HG03064 (cell line): ENCODE results near the gene NOTUM.
"Not testable (repeated sequence)": the region's sequence is repeated elsewhere in the genome, so short reads cannot be mapped to it uniquely, and the experiment has no call there.

Source experiments
- ATAC-seq: cut with Tn5 transposase; IDR thresholded peaks from one replicate; pipeline ENCODE4 v1.9.1; 2021; ENCODE audit warnings: low read depth; ENCODE audit not compliant: unreplicated experiment

The NOTUM gene

DNA sequence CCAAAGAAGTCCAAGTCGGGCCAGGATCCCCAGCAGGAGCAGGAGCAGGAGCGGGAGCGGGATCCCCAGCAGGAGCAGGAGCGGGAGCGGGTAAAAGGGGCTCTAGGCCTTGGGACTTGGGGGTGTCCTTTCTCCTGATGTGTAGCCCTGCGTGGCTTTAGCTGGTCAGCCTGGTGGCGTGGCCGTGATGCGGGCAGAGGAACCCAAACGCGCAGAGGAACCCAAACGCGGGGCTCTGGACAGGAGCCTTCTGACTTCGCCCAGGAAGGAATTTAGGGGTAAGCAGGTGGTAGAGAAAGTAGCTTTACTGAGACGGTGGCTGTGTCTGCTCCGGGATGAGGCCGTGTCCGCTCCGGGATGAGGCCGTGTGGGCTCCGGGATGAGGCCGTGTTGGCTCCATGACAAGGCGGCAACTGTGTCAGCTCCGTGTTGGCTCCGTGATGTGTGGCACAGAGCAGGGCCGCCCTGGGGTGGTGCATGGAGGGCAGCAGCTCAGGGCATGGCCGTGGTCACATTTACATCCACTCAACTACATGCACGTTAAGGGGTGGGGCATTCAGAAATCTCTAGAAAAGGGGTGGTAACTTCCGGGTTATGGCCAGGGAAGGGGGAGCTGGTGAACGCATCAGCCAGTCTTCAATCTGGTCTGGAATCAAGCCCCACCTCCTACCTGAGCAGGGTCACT is 35.9 kb upstream of the NOTUM start:
- ATAC-seq: no peak

DNA sequence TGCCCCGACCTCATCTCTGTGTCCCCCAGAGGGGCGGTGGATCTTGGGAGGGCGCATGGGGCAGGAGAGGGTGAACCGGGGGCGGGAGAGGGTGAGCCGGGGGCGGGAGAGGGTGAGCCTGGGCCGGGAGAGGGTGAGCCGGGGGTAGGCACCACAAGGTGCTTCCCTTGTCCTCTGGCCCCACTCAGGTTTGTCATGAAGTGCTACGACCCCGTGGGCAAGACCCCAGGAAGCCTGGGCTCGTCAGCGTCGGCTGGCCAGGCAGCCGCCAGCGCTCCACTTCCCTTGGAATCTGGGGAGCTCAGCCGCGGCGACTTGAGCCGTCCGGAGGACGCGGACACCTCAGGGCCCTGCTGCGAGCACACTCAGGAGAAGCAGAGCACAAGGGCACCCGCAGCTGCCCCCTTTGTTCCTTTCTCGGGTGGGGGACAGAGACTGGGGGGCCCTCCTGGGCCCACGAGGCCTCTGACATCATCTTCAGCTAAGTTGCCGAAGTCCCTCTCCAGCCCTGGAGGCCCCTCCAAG is 35.3 kb upstream of the NOTUM start:
- no peak for ATAC-seq

DNA sequence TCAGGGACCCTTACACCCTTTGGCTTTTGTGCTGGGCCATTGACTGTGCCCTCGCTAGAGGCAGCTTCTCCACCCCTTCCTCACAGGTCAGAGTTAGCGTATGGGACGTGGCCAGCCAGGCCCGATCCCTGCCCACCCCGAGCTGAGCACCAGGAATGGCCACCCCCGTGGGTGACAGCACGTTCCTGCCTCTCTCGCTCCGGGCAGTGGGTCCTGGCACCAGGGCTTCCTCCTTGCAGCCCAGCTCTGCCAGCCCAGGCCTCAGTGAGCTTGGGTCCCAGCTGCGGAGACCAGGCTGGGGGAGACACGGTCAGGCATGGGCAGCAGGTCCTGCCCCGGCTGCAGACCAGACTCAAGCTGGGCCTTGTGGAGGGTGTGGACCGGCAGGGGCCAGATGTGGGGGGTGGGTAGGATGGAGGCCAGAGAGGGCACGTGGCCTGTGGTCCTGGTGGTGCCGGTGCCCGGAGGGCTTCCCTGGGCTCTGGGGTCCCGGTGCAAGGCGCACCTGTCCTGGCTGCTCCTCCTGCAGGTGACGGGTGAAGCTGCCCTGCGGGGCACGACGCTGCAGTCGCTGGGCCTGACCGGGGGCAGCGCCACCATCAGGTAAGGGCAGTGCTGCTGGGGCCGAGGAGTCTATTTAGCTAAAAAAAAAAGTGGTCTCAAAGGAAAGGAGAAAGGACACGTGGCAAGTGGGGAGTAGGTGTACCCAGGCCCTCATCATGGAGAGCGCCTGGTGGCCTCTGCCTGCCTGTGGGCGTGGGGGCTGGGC is 34.7 kb upstream of the NOTUM start:
- no peak for ATAC-seq

DNA sequence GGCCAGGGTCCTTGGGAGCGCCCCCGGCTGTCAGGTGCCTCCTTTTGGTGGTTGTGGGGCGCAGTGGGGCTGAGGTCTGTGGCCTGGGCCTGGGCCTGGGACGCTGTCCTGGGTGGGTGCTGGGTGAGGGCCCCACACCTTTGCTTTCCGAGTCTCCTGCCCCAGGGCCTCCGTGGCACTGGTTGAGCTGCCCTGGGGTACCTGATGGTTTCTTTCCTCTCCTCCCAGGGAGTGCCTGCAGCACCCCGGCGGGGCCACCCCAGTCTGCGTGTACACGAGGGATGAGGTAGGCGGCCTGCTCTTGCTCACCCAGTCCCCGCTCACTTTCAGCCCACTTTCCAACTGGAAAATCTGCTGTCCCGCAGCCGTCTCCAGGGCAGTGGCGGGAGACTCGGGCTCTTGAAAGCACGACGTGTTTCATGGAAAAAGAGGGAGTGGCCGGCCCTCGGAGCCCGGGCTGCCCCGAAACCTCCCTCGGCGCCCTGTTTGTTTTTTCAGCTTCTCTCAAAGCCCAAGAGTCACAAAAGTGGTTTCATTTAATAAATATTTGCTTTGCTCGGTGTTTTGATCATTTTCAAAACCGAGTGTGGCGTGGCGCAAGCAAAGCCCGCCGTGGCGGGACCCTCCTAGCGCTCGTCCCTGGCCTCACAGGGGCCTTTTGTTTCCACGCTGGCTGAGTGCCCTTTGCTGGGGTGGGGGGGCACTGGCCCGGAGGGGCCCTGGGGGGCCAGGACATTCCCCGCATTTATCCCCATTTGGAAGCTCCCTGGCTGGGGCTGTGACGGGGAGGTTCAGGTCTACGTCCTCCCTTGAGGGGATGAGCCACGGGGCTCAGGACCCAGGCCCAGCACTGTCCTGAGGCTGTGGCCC is 33.8 kb upstream of the NOTUM start:
- ATAC-seq: no peak

DNA sequence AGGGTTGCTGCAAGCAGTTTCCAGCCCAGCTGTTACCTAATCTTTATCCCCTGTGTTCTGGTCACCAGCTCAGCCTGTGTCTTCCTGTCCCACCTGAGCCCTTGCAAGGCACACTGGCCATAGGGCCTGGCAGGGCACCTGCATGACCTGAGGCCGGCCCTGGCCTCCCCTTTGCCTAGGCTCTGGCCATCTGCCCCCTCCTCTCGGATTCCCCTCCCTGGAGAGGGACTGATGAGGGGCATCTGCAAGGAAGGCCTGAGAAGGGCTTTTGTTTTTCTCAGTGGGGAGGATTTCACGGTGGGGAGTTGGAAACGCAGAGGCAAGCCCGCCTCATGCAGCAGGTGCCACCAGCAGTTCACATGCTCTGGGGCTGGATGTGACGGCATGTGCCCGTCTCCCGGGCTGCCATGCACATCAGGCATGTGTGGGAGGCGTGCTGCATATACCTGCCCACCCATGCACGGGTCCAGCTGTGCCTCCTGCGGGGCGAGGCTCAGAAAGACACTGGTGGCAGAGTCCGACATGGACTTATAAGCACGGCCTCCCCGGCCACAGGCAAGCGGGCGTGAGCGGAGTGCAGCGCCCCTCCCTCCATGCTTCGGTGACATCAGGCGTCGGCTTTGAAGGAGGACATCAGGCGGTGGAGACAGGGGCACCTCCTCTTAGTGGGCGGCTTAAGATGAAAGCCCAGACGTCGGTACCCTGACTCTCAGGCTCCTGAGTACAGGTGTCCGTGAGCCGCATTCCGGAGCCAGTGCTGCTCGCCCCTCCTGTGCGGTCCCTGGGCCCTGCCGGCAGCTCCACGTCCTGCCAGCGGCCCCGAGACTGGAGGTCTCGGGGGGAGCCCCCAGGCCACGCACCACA is 33.0 kb upstream of the NOTUM start:
- no peak for ATAC-seq

DNA sequence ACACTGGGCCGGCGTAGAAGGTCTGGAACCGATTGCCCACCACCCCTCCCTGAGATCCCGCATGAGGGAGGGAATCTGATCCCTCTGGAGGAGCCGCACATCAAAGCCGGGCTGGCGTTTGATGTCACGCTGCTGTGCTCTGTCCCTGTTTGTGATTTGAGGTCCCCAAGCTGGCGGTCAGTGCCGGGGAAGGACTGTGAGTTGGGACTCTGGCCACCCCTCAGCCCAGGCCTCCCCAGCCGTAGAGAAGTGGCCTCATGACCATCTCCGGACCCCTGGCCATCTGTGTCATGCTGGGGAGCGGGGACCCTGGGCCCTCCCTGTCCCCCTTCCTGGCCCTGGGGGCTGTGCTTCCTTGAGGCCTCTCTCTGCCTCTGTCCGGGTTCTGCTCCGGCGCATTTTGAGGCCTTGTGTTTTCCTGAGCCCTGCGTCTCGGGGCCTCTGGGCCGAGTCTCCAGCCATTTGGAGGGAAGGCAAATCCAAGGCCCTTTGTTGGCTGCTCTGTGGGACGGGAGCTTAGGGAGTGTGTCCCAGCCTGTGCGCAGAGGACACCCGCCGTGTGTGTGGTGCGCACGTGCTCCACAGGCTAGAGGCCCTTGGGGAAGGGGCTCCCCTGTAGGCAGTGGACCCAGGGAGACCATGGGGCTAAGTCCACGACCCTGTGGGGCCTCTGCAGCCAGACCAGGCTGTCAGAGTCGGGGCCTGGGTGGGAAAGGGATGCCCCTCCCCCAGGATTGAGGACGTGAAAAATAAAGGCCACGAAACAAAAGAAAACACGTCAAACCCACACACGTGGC is 31.5 kb upstream of the NOTUM start:
- ATAC-seq: no peak

DNA sequence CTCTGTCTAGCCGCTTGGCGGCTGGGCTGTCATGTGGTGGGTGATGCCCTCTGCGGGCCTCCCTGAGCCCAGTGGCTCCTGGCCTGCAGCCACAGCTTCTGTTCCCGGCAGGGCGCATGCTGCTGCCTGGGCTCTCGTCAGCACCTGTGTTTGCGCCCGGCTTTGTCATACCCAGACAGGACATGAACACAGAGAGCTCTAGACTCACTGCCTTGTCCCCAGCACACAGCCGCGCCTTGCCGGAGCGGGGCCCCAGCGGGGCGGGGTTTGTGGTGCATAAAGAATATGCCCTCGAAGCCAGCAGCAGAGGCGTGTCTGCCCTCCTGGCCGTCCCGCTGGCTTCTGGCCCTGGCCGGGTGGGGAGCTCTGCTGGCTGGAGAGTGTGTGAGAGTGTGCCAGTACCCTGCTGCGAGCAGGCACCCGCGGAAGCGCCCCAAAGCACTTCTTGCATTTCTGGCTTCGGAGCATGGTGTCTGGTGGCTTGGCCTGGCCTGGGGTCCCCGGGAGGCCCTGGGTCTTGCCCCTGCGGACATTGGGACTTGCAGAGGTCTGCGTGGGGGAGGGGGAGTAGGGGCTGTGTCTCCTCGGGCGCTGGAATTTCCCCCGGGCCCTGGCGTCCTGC is 30.8 kb upstream of the NOTUM start:
- no peak for ATAC-seq

DNA sequence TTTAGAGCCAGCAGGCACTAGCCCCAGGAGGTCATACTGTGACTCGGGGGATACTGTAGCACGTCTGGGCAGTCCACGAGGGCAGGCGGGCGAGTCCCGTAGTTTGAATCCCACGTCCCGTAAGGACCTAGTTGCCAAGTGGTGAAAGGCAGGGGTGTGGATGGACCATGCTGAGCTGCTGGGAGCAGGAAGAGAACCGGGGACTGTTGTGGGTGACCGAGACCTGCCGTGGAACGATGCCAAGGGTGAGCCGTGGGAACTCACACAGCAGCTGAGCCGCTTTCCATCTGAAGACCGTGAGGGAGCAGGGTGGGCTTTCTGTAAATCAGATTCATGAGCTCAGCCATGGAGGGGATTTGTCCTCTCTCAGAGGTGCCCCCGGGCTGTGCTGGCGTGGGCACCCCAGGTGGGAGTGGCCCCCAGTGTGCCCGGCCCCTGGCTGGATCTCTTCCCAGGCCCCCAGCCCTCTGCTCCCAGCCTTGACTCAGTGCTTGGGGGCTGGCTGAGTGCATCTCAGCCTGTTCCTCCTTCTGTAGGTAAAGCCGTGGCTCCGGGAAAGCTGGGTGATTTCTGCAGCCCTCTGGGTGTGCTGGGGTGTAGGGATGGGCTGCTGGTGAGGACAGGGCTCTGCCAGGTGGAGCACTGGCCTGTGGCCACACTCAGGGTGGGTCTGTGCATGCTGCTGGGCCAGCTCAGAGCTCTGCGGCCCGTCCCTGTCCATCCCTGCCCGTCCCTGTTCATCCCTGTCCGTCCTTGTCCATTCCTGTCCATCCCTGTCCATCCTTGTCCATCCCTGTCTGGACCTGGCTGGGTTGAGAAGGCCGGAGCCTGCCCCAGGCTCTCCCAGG is 30.1 kb upstream of the NOTUM start:
- no peak for ATAC-seq

DNA sequence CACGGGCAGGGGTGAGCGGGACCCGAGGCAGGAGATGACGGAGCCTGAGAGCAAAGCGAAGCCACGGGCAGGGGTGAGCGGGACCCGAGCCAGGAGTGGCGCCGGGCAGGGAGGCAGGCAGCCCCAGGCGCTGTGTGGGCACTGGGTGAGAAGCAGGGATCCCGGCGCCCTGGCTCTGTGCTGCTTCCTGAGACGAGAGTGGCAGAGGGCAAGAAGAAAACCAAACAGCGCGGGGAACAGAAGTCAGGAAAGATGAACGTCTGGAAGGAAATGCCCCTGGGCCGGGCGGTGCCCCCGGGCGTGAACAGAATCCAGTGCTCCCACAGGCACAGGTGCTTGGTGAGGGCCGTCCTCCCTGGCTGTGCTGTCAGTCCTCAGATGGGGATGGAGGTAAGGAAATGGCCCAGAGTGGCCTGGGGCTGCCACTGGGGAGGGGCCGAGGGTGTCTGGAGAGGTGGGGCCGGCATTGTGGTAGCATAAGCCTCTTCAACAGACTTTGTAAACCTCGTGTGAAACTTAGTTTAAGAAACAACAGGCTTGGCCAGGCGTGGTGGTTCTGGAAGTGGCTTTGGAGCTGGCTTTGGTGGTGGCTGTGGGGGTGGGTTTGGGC is 26.3 kb upstream of the NOTUM start:
- no peak for ATAC-seq

DNA sequence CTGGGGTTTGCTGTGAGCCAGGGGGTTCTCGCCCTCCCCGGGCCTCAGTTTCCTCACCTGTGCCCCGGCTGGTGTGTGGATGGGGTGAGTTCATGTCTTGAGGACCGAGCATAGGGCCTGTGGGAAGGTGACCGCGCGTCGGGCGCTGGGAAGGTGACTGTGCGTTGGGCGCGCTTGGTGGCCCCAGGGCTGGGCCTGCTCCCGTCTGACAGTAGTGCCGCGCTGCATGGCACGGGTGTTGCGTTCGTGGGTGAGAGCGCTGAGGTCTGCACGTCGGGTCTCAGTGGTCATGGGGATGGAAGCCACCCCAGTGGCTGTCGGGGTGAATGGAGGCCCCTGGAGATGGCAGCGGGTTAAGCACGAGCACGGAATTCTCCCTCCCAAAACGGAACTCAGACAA is 25.6 kb upstream of the NOTUM start:
- ATAC-seq: no peak

DNA sequence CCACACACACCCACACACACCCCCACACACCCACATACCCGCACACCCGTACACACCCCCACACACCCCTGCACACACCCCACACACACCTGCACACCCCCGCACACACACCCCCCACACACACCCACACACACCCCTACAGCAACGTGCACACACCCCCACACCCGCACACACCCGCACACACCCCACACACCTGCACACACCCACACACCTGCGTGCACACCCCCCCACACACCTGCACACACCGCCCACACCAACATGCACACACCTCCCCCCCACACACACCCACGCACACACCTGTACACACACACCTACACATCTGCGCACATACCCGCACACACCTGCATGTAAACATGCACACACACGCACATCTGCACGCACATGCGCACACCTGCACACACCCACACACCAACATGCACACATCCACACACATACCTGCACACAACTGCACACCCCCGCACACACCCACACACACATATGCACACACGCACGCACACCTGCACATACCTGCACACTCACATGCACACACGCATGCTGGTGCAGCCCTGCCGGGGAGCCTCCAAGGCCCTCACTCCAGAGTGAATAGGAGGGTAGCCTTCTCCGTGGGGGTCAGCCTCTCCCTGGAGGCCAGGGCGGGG is 23.9 kb upstream of the NOTUM start:
- ATAC-seq: no peak

DNA sequence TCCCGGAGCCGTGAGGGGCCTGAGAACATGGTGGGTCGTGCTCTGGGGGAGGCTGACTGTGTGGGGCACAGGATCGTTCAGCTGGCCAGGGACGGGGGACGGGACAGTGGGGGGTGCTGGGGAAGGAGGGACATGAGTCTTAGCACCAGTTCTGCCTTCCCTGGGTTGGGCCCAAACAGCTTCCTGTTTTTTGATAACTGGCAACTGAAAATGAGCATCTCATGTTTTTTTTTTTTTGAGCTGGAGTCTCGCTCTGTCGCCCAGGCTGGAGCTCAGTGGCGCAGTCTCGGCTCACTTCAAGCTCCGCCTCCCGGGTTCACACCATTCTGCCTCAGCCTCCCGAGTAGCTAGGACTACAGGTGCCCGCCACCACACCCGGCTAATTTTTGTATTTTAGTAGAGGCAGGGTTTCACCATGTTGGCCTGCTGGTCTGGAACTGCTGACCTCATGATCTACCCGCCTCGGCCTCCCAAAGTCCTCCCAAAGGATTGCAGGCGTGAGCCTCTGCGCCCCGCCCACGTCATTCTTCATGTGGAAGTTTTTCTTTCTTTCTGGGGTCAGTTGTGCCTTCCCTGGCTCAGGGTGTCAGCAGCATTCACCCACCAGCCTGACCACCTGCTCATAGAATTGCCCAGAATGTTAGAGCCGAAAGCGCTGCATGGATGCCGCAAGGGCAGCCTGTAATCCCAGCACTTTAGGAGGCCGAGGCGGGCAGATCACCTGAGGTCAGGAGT is 22.8 kb upstream of the NOTUM start:
- ATAC-seq: no peak

DNA sequence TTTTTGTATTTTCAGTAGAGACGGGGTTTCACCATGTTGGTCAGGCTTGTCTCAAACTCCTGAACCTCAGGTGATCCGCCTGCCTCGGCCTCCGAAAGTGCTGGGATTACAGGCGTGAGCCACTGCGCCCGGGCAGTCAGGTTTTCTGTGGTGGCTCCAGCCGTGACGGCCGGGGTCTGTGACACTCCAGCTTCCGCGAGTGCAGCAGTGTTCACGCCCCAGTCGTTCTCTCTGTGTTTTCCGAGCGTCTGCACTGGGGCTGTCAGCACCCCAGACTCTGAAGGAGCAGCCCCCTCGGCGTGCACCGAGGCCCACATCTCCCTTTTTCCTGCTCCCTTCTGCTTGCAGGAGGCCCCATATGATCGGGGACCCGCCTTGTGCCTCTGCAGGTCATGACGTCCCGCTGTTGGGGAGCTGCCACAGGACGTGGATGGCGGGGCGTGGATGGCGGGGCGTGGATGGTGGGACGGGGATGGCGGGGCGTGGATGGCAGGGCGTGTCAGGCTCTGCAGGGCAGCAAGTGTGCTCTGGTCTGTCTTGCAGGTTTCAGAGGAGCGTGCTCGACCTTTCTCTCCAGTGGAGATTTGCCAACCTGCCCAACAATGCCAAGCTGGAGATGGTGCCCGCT is 22.1 kb upstream of the NOTUM start:
- no peak for ATAC-seq

DNA sequence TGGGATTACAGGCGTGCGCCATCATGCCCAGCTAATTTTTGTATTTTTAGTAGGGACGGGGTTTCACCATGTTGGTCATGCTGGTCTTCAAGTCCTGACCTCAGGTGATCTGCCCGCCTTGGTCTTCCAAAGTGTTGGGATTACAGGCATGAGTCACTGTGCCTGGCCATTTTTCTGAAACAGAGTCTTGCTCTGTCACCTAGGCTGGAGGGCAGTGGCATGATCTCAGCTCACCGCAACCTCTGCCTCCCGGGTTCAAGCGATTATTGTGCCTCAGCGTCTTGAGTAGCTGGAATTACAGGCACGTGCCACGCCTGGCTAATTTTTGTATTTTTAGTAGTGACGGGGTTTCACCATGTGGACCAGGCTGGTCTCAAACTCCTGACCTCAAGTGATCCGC is 20.5 kb upstream of the NOTUM start:
- ATAC-seq: not testable (repeated sequence)

DNA sequence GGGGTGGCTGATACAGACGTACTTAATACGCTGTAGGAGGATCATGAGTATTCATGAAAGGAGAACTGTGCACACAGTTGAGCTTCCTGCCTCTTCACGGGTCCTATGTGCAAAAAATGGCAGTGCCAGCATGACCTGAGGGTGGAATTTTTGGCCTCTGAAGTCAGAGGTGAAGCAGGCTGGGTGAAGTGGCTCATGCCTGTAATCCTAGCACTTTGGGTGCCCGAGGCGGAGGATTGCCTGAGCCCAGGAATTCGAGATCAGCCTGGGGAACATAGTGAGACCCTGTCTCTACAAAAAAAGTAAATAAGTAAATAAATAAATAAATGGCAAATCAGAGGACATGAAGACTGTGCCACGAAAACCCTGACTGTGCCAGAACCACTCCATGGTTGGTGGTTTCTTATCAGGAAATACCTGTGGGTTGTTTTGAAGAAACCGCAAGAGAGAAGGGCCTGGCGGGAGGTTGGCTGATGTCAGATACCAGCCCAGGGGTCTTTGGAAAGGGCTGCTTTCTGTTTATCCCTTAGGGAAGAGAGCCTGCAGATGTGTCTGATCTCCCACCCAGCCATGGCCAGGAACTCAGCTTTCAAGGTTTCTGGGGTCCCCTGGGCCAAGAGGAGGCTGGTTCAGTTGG is 19.8 kb upstream of the NOTUM start:
- ATAC-seq: no peak

DNA sequence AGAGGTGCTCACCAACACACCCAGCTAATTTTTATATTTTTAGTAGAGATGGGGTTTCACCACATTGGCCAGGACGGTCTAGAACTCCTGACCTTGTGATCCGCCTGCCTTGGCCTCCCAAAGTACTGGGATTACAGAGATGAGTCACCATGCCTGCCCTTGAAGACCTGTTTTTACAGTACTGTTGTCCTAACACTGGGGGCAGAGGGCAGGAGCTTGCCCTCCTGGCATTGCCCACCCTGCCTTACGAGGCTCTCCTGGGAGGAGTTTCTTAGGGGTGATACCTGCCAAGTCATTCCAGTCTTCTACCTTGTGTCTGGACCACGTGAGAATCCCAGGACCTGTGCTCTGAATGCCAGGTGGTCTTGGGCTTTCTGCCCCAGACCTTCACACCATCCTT is 19.1 kb upstream of the NOTUM start:
- ATAC-seq: no peak
